ENCODE measurements around the gene CHST11. TPM values are rescaled to one million over a fixed set of nuclear protein-coding genes. Genes with fewer than 3 reads are reported as not detected.

The CHST11 gene
- total RNA-seq, 1 experiment from 2014 or later = 6.7 TPM

- Histone ChIP-seq H3K4me2 (ENCODE audit: insufficient read depth, insufficient read length, low read length) (no peak overlapping the region), H3K27ac (ENCODE audit: insufficient read length, low read depth, low read length) (no peak overlapping the region), H3K14ac (ENCODE audit: insufficient read depth, low read length) (no peak overlapping the region), H3K79me1 (ENCODE audit: insufficient read depth, low read depth, low read length, poor library complexity, severe bottlenecking) (no peaks in the 10 kb centered on the region), H2BK5ac (ENCODE audit: insufficient read length, low read length) (no peak overlapping the region), H3T11ph (ENCODE audit: low read length) (no peak overlapping the region), H4K91ac (ENCODE audit: insufficient read length, low read depth, low read length) (no peak overlapping the region), H3K9me3 (ENCODE audit: control insufficient read depth, low read depth, low read length) (no peaks in the 10 kb centered on the region), H4K5ac (ENCODE audit: insufficient read length, low read depth, low read length) (no peak overlapping the region), H2BK20ac (ENCODE audit: low read depth, low read length, poor library complexity, severe bottlenecking) (no peak overlapping the region), H3K18ac (ENCODE audit: insufficient read length, low read depth, low read length) (no peak overlapping the region), H2BK120ac (ENCODE audit: low read depth, low read length, poor library complexity, severe bottlenecking) (no peak overlapping the region), H3K79me2 (ENCODE audit: insufficient read depth, low read length) (no peaks in the 10 kb centered on the region; the same call in 1 of the 2 replicates), H3K4ac (ENCODE audit: low read depth, low read length) (no peak overlapping the region), H3K27me3 (ENCODE audit: insufficient read depth, low read length) (no peaks in the 10 kb centered on the region), H4K8ac (replicated peaks; ENCODE audit: insufficient read length, low read depth, low read length) (no peak overlapping the region), H2AK5ac (ENCODE audit: insufficient read length, low read length) (no peak overlapping the region), H2AFZ (ENCODE audit: low read length) (no peak overlapping the region), H4K20me1 (ENCODE audit: control insufficient read depth, insufficient read depth, insufficient read length) (no peaks in the 10 kb centered on the region), H3K23me2 (ENCODE audit: insufficient read length, low read depth, low read length, poor library complexity, severe bottlenecking) (no peaks in the 10 kb centered on the region), H2BK12ac (ENCODE audit: insufficient read length, low read depth, low read length) (no peak overlapping the region), H3K9ac (ENCODE audit: extremely low read depth, insufficient read length, low read length) (no peak overlapping the region), H3K23ac (ENCODE audit: insufficient read length, low read depth, low read length) (no peak overlapping the region), H2BK15ac (ENCODE audit: low read depth, low read length) (no peak overlapping the region), H3K4me1 (ENCODE audit: insufficient read depth, low read length) (peaks cover 7% of the 10 kb centered on the region; the same call in 1 of the 2 replicates), H3K56ac (ENCODE audit: insufficient read length, low read depth, low read length) (no peak overlapping the region)
- no CpG with 5 or more reads among the region's 3 CpGs for WGBS (ENCODE audit: extremely low coverage, insufficient read length, low lambda C conversion rate)
- Mint-ChIP-seq H3K36me3 (ENCODE audit: insufficient read depth in 1 of 3, low read depth in 3 of 3) (peaks cover 0 to 1% (median 0%) of the 10 kb centered on the region in 3 experiments; a peak in 1 of 7 replicates), H3K27me3 (ENCODE audit: low read depth) (0 out of 2 replicates have a peak, but pooled peaks cover 2% of the 10 kb centered on the region), H3K27ac (no peak overlapping the region), H3K4me3 (no peak overlapping the region; a peak in 1 of 5 replicates), H3K4me1 (peaks cover 16% of the 10 kb centered on the region in 2 experiments), H3K9me3 (no peaks in the 10 kb centered on the region)
- DNase-seq = no peak
- TF ChIP-seq CTCF (conservative IDR thresholded peaks at IDR 0.05) = no peak
Observed at GRCh38 chr12:104534857-104535248, 78.1 kb downstream of the CHST11 start.
